HEK293 (cell line): ENCODE results near the gene ASB6.
"Not testable (repeated sequence)": the region's sequence is repeated elsewhere in the genome, so short reads cannot be mapped to it uniquely, and the experiment has no call there.

Source experiments
- CTCF ChIA-PET: fragments of 350-600 bp; formaldehyde crosslinking; extraction: SDS; loops from one replicate; lab custom pipeline; 2021; ENCODE audit warnings: antibody characterized with exemption; lab: Yijun Ruan, JAX
- POLR2A ChIA-PET: fragments of 300-600 bp; formaldehyde crosslinking; extraction: SDS; loops from one replicate; lab custom pipeline; 2020; ENCODE audit warnings: antibody characterized with exemption, inconsistent platforms; lab: Yijun Ruan, JAX
- H3K27ac ChIP-seq: fragments of 200-500 bp; sonication (Bioruptor generic); 2 replicates; pipeline ENCODE4 v1.5.1; 2014; ENCODE audit warnings: low read depth, low read length, control low read depth, inconsistent platforms; ENCODE audit errors: extremely low read depth
- H3K36me3 ChIP-seq, 2 experiments: fragments of 200-500 bp in 1 of 2; sonication (Bioruptor generic) in 1 of 2; 1 replicate in 1 of 2; 2 replicates in 1 of 2; pipeline ENCODE4 v1.5.1; 2014 to 2017; ENCODE audit warnings: inconsistent platforms in 2 of 2, low read length in 2 of 2; ENCODE audit not compliant: control insufficient read depth in 2 of 2, insufficient read depth in 1 of 2
- H3K4me1 ChIP-seq: fragments of 200-500 bp; sonication (Bioruptor generic); 2 replicates; pipeline ENCODE4 v1.5.1; 2014; ENCODE audit warnings: mild to moderate bottlenecking, low read length, inconsistent platforms; ENCODE audit not compliant: control insufficient read depth, insufficient read depth
- H3K4me3 ChIP-seq: 2 replicates; pipeline ENCODE4 v1.5.1; 2011; ENCODE audit warnings: low read depth, mild to moderate bottlenecking, control low read depth, low read length, moderate library complexity
- H3K9me3 ChIP-seq: fragments of 200-500 bp; sonication (Bioruptor generic); 2 replicates; pipeline ENCODE4 v1.5.1; 2014; ENCODE audit warnings: low read depth, low read length, inconsistent platforms; ENCODE audit not compliant: control insufficient read depth, insufficient read depth
- BCL11A ChIP-seq: fragments of 450-650 bp; formaldehyde crosslinking; IDR thresholded peaks from 2 replicates; pipeline ENCODE4 v1.5.1; 2016; ENCODE audit warnings: low read depth, missing biosample characterization, missing genetic modification characterization
- FEZF1 ChIP-seq: fragments of 450-650 bp; formaldehyde crosslinking; IDR thresholded peaks from 2 replicates; pipeline ENCODE4 v1.5.1; 2016; ENCODE audit warnings: missing biosample characterization, missing genetic modification characterization
- SCRT1 ChIP-seq: fragments of 450-650 bp; formaldehyde crosslinking; IDR thresholded peaks from 2 replicates; pipeline ENCODE4 v1.5.1; 2016; ENCODE audit warnings: missing biosample characterization, missing genetic modification characterization, borderline replicate concordance
- SCRT2 ChIP-seq: fragments of 450-650 bp; formaldehyde crosslinking; IDR thresholded peaks from 2 replicates; pipeline ENCODE4 v1.5.1; 2016; ENCODE audit warnings: missing biosample characterization, missing genetic modification characterization
- SETDB1 ChIP-seq: IDR thresholded peaks from one replicate; pipeline ENCODE4 v1.6.1; 2017; ENCODE audit warnings: mild to moderate bottlenecking, low read length, moderate library complexity, mixed read lengths; ENCODE audit not compliant: insufficient read length
- ZFHX2 ChIP-seq: fragments of 450-650 bp; formaldehyde crosslinking; conservative IDR thresholded peaks from 2 replicates; pipeline ENCODE4 v1.5.1; 2016; ENCODE audit warnings: missing biosample characterization, missing genetic modification characterization
- ZIC2 ChIP-seq: fragments of 450-650 bp; formaldehyde crosslinking; IDR thresholded peaks from 2 replicates; pipeline ENCODE4 v1.5.1; 2016; ENCODE audit warnings: missing biosample characterization, missing genetic modification characterization
- ZNF24 ChIP-seq: fragments of 450-650 bp; formaldehyde crosslinking; IDR thresholded peaks from 2 replicates; pipeline ENCODE4 v1.5.1; 2016; ENCODE audit warnings: missing biosample characterization, missing genetic modification characterization
- ZNF311 ChIP-seq: fragments of 450-650 bp; formaldehyde crosslinking; IDR thresholded peaks from 2 replicates; pipeline ENCODE4 v1.5.1; 2017; ENCODE audit warnings: missing biosample characterization, missing genetic modification characterization, borderline replicate concordance
- ZNF416 ChIP-seq: fragments of 450-650 bp; formaldehyde crosslinking; IDR thresholded peaks from 2 replicates; pipeline ENCODE4 v1.5.1; 2016; ENCODE audit warnings: missing biosample characterization, missing genetic modification characterization
- ZNF48 ChIP-seq: fragments of 450-650 bp; formaldehyde crosslinking; IDR thresholded peaks from 2 replicates; pipeline ENCODE4 v1.5.1; 2016; ENCODE audit warnings: missing biosample characterization, missing genetic modification characterization
- ZNF555 ChIP-seq: fragments of 450-650 bp; formaldehyde crosslinking; conservative IDR thresholded peaks from 2 replicates; pipeline ENCODE4 v1.5.1; 2017; ENCODE audit warnings: missing biosample characterization, mild to moderate bottlenecking, missing genetic modification characterization, inconsistent platforms
- ZNF571 ChIP-seq: fragments of 450-650 bp; formaldehyde crosslinking; IDR thresholded peaks from 2 replicates; pipeline ENCODE4 v1.5.0; 2017; ENCODE audit warnings: missing biosample characterization, missing genetic modification characterization
- ZNF600 ChIP-seq: fragments of 450-650 bp; formaldehyde crosslinking; IDR thresholded peaks from 2 replicates; pipeline ENCODE4 v1.5.1; 2016; ENCODE audit warnings: missing biosample characterization, missing genetic modification characterization
- ZNF791 ChIP-seq: fragments of 450-650 bp; formaldehyde crosslinking; IDR thresholded peaks from 2 replicates; pipeline ENCODE4 v1.5.1; 2016; ENCODE audit warnings: missing biosample characterization, missing genetic modification characterization
- ZNF830 ChIP-seq: fragments of 450-650 bp; IDR thresholded peaks from 2 replicates; pipeline ENCODE4 v1.5.0; 2018; ENCODE audit warnings: missing biosample characterization, missing genetic modification characterization, low read depth, mild to moderate bottlenecking, moderate library complexity
- ZXDB ChIP-seq: fragments of 450-650 bp; formaldehyde crosslinking; IDR thresholded peaks from 2 replicates; pipeline ENCODE4 v1.5.1; 2016; ENCODE audit warnings: missing biosample characterization, missing genetic modification characterization
- TF ChIP-seq, protein P1 (sequence below): fragments of 450-650 bp; formaldehyde crosslinking; IDR thresholded peaks from 2 replicates; pipeline ENCODE4 v1.5.1; 2016; ENCODE audit warnings: missing biosample characterization, missing genetic modification characterization
- TF ChIP-seq, protein P2 (sequence below): fragments of 450-650 bp; formaldehyde crosslinking; IDR thresholded peaks from 2 replicates; pipeline ENCODE4 v1.5.1; 2016; ENCODE audit warnings: missing biosample characterization, missing genetic modification characterization
- TF ChIP-seq, protein P3 (sequence below): fragments of 450-650 bp; formaldehyde crosslinking; IDR thresholded peaks from 2 replicates; pipeline ENCODE4 v1.5.1; 2017; ENCODE audit warnings: missing biosample characterization, missing genetic modification characterization
- TF ChIP-seq, protein P4 (sequence below): fragments of 450-650 bp; formaldehyde crosslinking; IDR thresholded peaks from 2 replicates; pipeline ENCODE4 v1.5.1; 2016; ENCODE audit warnings: missing biosample characterization, missing genetic modification characterization
- TF ChIP-seq, protein P5 (sequence below): fragments of 450-650 bp; formaldehyde crosslinking; IDR thresholded peaks from 2 replicates; pipeline ENCODE4 v1.5.1; 2016; ENCODE audit warnings: missing biosample characterization, missing genetic modification characterization
- TF ChIP-seq, protein P6 (sequence below): fragments of 450-650 bp; formaldehyde crosslinking; IDR thresholded peaks from 2 replicates; pipeline ENCODE4 v1.5.1; 2017; ENCODE audit warnings: missing biosample characterization, missing genetic modification characterization

The ASB6 gene

DNA sequence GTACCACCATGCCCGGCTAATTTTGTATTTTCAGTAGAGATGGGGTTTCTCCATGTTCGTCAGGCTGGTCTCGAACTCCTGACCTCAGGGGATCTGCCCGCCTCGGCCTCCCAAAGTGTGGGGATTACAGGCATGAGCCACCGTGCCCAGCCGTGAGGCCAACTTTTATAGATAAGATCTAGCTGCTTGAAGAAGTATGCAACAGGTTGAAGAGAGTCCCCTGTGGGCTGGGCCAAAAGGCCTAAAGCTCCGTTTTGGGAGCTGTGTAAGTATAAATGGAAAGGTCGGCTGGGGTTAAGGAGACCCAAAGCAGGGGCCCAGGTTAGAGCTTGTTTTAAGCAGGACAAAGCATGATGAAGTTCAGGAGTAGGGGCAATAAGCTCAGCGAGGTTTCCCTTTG, 49.2 kb downstream of the ASB6 start:
- not testable (repeated sequence) for H3K4me3 ChIP-seq, H3K36me3 ChIP-seq, H3K9me3 ChIP-seq, H3K27ac ChIP-seq, H3K4me1 ChIP-seq
- POLR2A ChIA-PET, result interaction anchor here (1.0 to 1.1 kb wide), 2 partner anchors 9 to 103 kb away, joined by 4 read pairs; no protein-coding TSS in a partner anchor
- TF ChIP-seq SCRT1 (tag by site-specific recombination) (peak; percentile 86), SCRT2 (tag by site-specific recombination) (peak; percentile 96)
- CTCF ChIA-PET, result interaction anchor here (0.6 to 1.9 kb wide), 4 partner anchors 18 to 419 kb away, joined by 3 to 6 read pairs (median 4); no protein-coding TSS in a partner anchor

DNA sequence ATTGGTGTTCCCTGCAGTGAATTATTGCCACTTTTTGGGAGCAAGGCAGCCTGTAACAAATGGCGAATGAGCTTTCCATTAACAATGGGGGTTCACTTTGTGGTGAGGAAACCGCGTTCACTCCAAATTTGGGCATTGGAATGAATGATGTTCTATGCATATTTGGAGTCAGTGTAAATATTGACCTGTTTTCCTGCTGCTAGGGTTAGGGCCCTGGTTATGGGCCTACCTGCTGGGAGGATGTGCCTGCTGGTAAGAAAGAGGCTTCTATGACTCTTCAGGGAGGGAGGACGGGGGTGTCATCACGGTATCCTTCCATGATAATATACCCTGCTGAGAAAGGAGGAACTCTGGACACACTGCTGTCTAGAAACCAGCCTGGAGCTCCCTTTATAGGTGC, 50.0 kb downstream of the ASB6 start:
- no peak overlapping the region for H3K27ac ChIP-seq
- H3K4me1 ChIP-seq, result 0 out of 2 replicates have a peak, but pooled peaks cover 3% of the 10 kb centered on the region
- ChIA-PET POLR2A (interaction anchor here (1.1 kb wide), 1 partner anchor 8 kb away, joined by 4 read pairs; no protein-coding TSS in a partner anchor), CTCF (interaction anchor here (0.6 to 1.9 kb wide), 3 partner anchors 11 to 81 kb away, joined by 4 to 7 read pairs (median 5); no protein-coding TSS in a partner anchor)
- peak; percentile 66 for TF ChIP-seq FEZF1
- TF ChIP-seq, protein P1, sequence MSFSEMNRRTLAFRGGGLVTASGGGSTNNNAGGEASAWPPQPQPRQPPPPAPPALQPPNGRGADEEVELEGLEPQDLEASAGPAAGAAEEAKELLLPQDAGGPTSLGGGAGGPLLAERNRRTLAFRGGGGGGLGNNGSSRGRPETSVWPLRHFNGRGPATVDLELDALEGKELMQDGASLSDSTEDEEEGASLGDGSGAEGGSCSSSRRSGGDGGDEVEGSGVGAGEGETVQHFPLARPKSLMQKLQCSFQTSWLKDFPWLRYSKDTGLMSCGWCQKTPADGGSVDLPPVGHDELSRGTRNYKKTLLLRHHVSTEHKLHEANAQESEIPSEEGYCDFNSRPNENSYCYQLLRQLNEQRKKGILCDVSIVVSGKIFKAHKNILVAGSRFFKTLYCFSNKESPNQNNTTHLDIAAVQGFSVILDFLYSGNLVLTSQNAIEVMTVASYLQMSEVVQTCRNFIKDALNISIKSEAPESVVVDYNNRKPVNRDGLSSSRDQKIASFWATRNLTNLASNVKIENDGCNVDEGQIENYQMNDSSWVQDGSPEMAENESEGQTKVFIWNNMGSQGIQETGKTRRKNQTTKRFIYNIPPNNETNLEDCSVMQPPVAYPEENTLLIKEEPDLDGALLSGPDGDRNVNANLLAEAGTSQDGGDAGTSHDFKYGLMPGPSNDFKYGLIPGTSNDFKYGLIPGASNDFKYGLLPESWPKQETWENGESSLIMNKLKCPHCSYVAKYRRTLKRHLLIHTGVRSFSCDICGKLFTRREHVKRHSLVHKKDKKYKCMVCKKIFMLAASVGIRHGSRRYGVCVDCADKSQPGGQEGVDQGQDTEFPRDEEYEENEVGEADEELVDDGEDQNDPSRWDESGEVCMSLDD, result no peak
- no peak for TF ChIP-seq BCL11A (tag by site-specific recombination)
- TF ChIP-seq, protein P2, sequence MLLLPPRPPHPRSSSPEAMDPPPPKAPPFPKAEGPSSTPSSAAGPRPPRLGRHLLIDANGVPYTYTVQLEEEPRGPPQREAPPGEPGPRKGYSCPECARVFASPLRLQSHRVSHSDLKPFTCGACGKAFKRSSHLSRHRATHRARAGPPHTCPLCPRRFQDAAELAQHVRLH (tag by site-specific recombination), result no peak
- TF ChIP-seq ZIC2, result peak; percentile 97
- TF ChIP-seq ZNF24 (tag by site-specific recombination), result 0 out of 2 replicates have a peak, but pooled peaks have one; percentile 82
- no peaks in the 10 kb centered on the region for H3K36me3 ChIP-seq
- H3K4me3 ChIP-seq, result no peak overlapping the region
- no peaks in the 10 kb centered on the region for H3K9me3 ChIP-seq

DNA sequence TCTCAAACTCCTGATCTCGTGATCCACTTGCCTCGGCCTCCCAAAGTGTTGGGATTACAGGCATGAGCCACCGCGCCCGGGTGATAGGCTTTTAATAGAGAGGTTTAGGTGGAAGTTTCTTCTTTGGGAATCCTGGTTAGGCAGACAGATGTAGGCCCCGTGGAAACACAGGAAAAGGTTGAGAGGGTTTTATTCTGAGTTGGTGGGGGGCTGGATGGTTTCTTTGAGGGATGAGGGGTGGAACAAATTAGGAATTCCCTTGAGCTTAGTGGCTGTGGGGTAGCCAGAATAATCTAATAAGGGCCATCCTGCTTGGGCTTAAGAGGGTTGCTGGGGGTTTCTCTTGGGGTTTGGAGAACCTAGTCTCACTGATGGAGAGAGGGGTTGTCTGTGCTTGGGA, 51.5 kb downstream of the ASB6 start:
- Histone ChIP-seq H3K9me3 (no peaks in the 10 kb centered on the region), H3K36me3 (no peaks in the 10 kb centered on the region), H3K4me1 (0 out of 2 replicates have a peak, but pooled peaks cover 3% of the 10 kb centered on the region), H3K27ac (no peak overlapping the region), H3K4me3 (no peak overlapping the region)
- ChIA-PET POLR2A (no interaction called here), CTCF (interaction anchor here (1.0 to 1.4 kb wide), 2 partner anchors 20 to 21 kb away, joined by 3 read pairs; no protein-coding TSS in a partner anchor)
- no peak for TF ChIP-seq ZXDB
- TF ChIP-seq ZNF791 (tag by site-specific recombination), result no peak
- TF ChIP-seq ZNF416 (tag by site-specific recombination), result no peak
- TF ChIP-seq, protein P3, sequence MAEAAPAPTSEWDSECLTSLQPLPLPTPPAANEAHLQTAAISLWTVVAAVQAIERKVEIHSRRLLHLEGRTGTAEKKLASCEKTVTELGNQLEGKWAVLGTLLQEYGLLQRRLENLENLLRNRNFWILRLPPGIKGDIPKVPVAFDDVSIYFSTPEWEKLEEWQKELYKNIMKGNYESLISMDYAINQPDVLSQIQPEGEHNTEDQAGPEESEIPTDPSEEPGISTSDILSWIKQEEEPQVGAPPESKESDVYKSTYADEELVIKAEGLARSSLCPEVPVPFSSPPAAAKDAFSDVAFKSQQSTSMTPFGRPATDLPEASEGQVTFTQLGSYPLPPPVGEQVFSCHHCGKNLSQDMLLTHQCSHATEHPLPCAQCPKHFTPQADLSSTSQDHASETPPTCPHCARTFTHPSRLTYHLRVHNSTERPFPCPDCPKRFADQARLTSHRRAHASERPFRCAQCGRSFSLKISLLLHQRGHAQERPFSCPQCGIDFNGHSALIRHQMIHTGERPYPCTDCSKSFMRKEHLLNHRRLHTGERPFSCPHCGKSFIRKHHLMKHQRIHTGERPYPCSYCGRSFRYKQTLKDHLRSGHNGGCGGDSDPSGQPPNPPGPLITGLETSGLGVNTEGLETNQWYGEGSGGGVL (tag by site-specific recombination), result no peak
- TF ChIP-seq, protein P4, sequence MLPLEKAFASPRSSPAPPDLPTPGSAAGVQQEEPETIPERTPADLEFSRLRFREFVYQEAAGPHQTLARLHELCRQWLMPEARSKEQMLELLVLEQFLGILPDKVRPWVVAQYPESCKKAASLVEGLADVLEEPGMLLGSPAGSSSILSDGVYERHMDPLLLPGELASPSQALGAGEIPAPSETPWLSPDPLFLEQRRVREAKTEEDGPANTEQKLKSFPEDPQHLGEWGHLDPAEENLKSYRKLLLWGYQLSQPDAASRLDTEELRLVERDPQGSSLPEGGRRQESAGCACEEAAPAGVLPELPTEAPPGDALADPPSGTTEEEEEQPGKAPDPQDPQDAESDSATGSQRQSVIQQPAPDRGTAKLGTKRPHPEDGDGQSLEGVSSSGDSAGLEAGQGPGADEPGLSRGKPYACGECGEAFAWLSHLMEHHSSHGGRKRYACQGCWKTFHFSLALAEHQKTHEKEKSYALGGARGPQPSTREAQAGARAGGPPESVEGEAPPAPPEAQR, result no peak
- no peak for TF ChIP-seq ZNF311
- TF ChIP-seq ZFHX2 (tag by site-specific recombination), result no peak
- no peak for TF ChIP-seq ZNF555 (tag by site-specific recombination)
- TF ChIP-seq ZNF830 (tag by site-specific recombination), result no peak
- TF ChIP-seq, protein P5, sequence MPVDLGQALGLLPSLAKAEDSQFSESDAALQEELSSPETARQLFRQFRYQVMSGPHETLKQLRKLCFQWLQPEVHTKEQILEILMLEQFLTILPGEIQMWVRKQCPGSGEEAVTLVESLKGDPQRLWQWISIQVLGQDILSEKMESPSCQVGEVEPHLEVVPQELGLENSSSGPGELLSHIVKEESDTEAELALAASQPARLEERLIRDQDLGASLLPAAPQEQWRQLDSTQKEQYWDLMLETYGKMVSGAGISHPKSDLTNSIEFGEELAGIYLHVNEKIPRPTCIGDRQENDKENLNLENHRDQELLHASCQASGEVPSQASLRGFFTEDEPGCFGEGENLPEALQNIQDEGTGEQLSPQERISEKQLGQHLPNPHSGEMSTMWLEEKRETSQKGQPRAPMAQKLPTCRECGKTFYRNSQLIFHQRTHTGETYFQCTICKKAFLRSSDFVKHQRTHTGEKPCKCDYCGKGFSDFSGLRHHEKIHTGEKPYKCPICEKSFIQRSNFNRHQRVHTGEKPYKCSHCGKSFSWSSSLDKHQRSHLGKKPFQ (tag by site-specific recombination), result no peak
- TF ChIP-seq ZNF600 (tag by site-specific recombination), result no peak
- no peak for TF ChIP-seq ZNF571 (tag by site-specific recombination)
- no peak for TF ChIP-seq SETDB1
- TF ChIP-seq, protein P6, sequence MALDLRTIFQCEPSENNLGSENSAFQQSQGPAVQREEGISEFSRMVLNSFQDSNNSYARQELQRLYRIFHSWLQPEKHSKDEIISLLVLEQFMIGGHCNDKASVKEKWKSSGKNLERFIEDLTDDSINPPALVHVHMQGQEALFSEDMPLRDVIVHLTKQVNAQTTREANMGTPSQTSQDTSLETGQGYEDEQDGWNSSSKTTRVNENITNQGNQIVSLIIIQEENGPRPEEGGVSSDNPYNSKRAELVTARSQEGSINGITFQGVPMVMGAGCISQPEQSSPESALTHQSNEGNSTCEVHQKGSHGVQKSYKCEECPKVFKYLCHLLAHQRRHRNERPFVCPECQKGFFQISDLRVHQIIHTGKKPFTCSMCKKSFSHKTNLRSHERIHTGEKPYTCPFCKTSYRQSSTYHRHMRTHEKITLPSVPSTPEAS, result no peak
- no peak for TF ChIP-seq ZNF48 (tag by site-specific recombination)
